ENCODE results near the gene RAB1A. TPM values are rescaled to one million over a fixed set of nuclear protein-coding genes. Genes with fewer than 3 reads are reported as not detected.

Gene RAB1A
- total and polyA plus RNA-seq, 9 of the 15 experiments (the other 6 are each of a cell fraction or from before 2014, with no cell fraction given): 43.8 to 163 (median 67.7) TPM

DNA sequence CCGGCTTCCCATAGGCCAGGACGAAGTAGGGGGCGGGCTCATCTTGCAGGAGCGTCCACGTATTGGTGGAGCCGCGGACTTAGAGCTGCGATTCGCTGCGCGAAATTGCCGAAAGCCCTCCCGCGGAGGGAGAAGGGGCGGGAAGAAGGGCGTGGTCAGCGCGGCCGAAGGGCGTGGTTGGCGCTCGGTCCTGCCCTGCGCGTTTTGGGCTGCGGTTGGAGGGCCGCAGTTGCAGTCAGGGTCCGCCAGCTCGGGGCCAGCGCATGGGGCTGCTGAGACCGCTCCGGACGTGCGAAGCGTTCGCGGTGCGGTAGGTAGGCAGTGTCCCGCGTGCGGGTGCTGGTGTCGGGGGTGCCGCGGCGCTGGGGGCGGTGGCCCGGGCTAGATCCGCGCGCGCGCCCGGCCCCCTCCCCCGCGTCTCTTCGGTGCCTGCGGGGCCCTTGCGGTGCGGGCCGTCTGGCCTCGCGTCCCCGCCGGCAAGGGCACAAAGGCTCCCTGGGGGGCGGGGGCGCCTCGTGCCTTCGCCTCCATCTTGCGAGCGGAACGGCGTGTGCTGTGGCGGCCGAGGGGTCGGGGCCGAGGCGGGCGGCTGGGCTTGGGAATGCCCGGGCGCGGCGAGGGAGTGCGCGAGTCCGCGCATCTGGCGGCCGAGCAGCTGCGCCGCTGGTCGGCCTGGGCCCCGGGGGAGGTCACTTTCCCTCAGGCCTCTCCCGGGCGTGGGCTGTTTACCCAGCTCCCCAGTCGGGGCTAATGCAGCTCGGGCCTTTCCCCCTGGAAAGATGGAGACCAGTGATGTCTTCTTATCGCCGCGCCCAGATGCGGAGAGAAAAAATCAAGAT is 73.5 kb downstream of the RAB1A start, which contains the start of gene CEP68 (continued):
- TF ChIP-seq MAFF (IDR thresholded peaks at IDR 0.05; ENCODE audit: low read length) (no peak), CHD1 (IDR thresholded peaks at IDR 0.05; ENCODE audit: low read length) (no peak), U2AF2 (optimal IDR thresholded peaks at IDR 0.05; ENCODE audit: low read depth, low read length) (no peak), PHB2 (IDR thresholded peaks at IDR 0.05; ENCODE audit: low read depth) (no peak), DNMT1 (IDR thresholded peaks at IDR 0.05) (no peak), MED1 (CRISPR knock-in tag; IDR thresholded peaks at IDR 0.05; ENCODE audit: borderline replicate concordance) (0 out of 2 replicates have a peak, but pooled peaks have one; percentile 76), BRCA1 (IDR thresholded peaks at IDR 0.05) (no peak), BRCA1 (CRISPR knock-in tag; IDR thresholded peaks at IDR 0.05) (peak; percentile 81; the same call in 1 of the 2 replicates), CBFA2T3 (IDR thresholded peaks at IDR 0.05) (peak; percentile 92), ZNF175 (CRISPR knock-in tag; IDR thresholded peaks at IDR 0.05; ENCODE audit: low read depth) (0 out of 2 replicates have a peak, but pooled peaks have one; percentile 47), POLR3G (IDR thresholded peaks at IDR 0.05; ENCODE audit: extremely low read depth, insufficient read length, insufficient replicate concordance) (no peak), BDP1 (IDR thresholded peaks at IDR 0.05; ENCODE audit: insufficient read depth, insufficient read length) (no peak), PCBP2 (IDR thresholded peaks at IDR 0.05; ENCODE audit: low read depth, low read length, poor library complexity, severe bottlenecking) (no peak), NR3C1 (CRISPR knock-in tag; IDR thresholded peaks at IDR 0.05) (0 out of 2 replicates have a peak, but pooled peaks have one; percentile 42), GABPB2 (CRISPR knock-in tag; conservative IDR thresholded peaks at IDR 0.05) (no peak), MBD2 (IDR thresholded peaks at IDR 0.05; ENCODE audit: borderline replicate concordance, low read depth) (peak; percentile 97), TFAM (CRISPR knock-in tag; conservative IDR thresholded peaks at IDR 0.05) (no peak)
- TF ChIP-seq, protein P1, sequence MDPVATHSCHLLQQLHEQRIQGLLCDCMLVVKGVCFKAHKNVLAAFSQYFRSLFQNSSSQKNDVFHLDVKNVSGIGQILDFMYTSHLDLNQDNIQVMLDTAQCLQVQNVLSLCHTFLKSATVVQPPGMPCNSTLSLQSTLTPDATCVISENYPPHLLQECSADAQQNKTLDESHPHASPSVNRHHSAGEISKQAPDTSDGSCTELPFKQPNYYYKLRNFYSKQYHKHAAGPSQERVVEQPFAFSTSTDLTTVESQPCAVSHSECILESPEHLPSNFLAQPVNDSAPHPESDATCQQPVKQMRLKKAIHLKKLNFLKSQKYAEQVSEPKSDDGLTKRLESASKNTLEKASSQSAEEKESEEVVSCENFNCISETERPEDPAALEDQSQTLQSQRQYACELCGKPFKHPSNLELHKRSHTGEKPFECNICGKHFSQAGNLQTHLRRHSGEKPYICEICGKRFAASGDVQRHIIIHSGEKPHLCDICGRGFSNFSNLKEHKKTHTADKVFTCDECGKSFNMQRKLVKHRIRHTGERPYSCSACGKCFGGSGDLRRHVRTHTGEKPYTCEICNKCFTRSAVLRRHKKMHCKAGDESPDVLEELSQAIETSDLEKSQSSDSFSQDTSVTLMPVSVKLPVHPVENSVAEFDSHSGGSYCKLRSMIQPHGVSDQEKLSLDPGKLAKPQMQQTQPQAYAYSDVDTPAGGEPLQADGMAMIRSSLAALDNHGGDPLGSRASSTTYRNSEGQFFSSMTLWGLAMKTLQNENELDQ (CRISPR knock-in tag; IDR thresholded peaks at IDR 0.05; ENCODE audit: borderline replicate concordance): no peak
- TF ChIP-seq, protein P2, sequence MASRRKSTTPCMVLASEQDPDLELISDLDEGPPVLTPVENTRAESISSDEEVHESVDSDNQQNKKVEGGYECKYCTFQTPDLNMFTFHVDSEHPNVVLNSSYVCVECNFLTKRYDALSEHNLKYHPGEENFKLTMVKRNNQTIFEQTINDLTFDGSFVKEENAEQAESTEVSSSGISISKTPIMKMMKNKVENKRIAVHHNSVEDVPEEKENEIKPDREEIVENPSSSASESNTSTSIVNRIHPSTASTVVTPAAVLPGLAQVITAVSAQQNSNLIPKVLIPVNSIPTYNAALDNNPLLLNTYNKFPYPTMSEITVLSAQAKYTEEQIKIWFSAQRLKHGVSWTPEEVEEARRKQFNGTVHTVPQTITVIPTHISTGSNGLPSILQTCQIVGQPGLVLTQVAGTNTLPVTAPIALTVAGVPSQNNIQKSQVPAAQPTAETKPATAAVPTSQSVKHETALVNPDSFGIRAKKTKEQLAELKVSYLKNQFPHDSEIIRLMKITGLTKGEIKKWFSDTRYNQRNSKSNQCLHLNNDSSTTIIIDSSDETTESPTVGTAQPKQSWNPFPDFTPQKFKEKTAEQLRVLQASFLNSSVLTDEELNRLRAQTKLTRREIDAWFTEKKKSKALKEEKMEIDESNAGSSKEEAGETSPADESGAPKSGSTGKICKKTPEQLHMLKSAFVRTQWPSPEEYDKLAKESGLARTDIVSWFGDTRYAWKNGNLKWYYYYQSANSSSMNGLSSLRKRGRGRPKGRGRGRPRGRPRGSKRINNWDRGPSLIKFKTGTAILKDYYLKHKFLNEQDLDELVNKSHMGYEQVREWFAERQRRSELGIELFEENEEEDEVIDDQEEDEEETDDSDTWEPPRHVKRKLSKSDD (conservative IDR thresholded peaks at IDR 0.05; ENCODE audit: low read length): no peak
- TF ChIP-seq, protein P3, sequence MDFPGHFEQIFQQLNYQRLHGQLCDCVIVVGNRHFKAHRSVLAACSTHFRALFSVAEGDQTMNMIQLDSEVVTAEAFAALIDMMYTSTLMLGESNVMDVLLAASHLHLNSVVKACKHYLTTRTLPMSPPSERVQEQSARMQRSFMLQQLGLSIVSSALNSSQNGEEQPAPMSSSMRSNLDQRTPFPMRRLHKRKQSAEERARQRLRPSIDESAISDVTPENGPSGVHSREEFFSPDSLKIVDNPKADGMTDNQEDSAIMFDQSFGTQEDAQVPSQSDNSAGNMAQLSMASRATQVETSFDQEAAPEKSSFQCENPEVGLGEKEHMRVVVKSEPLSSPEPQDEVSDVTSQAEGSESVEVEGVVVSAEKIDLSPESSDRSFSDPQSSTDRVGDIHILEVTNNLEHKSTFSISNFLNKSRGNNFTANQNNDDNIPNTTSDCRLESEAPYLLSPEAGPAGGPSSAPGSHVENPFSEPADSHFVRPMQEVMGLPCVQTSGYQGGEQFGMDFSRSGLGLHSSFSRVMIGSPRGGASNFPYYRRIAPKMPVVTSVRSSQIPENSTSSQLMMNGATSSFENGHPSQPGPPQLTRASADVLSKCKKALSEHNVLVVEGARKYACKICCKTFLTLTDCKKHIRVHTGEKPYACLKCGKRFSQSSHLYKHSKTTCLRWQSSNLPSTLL (IDR thresholded peaks at IDR 0.05): no peak
- TF ChIP-seq, protein P4, sequence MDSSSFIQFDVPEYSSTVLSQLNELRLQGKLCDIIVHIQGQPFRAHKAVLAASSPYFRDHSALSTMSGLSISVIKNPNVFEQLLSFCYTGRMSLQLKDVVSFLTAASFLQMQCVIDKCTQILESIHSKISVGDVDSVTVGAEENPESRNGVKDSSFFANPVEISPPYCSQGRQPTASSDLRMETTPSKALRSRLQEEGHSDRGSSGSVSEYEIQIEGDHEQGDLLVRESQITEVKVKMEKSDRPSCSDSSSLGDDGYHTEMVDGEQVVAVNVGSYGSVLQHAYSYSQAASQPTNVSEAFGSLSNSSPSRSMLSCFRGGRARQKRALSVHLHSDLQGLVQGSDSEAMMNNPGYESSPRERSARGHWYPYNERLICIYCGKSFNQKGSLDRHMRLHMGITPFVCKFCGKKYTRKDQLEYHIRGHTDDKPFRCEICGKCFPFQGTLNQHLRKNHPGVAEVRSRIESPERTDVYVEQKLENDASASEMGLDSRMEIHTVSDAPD (CRISPR knock-in tag; IDR thresholded peaks at IDR 0.05): no peak

Data from K562 (cell line).